Pancreas (tissue), 10 donors: ENCODE results near the gene KDM4B. TPM values are rescaled to one million over a fixed set of nuclear protein-coding genes. Genes with fewer than 3 reads are reported as not detected.
"Not testable (repeated sequence)": the region's sequence is repeated elsewhere in the genome, so short reads cannot be mapped to it uniquely, and the experiment has no call there.

Experiments
- ATAC-seq, 4 donors: fragments of 200-7000 bp; cut with Tn5 transposase; one replicate each; pipeline versions ENCODE4 v1.8.0 to v1.9.1; 2020; ENCODE audit warnings: mild to moderate bottlenecking in 4 of 4, moderate library complexity in 4 of 4
- DNase-seq, 6 donors: peaks; one replicate each; pipeline ENCODE4 v3.0.0-alpha.2; 2020
- FAIRE-seq: peaks from 2 replicates; lab custom pipeline; 2012; peaks lifted over from hg19 to GRCh38; lab: Jason Lieb, UNC
- H3K27ac ChIP-seq, 4 donors: fragments of 200-600 bp; sonication (generic); 1 replicate in 3 of 4; 2 replicates in 1 of 4; pipeline versions ENCODE4 v1.5.0 to v1.8.0; 2020
- H3K27me3 ChIP-seq, 4 donors: fragments of 200-600 bp; one replicate each; pipeline ENCODE4 v1.8.0; 2021
- H3K36me3 ChIP-seq, 3 donors: fragments of 200-600 bp; sonication (generic) in 1 of 3; one replicate each; pipeline versions ENCODE4 v1.5.0 to v1.8.0; 2020 to 2021
- H3K4me1 ChIP-seq, 3 donors: fragments of 200-600 bp; one replicate each; pipeline ENCODE4 v1.8.0; 2021
- H3K4me3 ChIP-seq, 4 donors: fragments of 200-600 bp; sonication (generic) in 2 of 4; one replicate each; pipeline versions ENCODE4 v1.5.0 to v1.8.0; 2020 to 2021
- H3K9me3 ChIP-seq, 4 donors: fragments of 200-600 bp; one replicate each; pipeline ENCODE4 v1.8.0; 2021
- WGBS, 2 donors: extraction: QIAGEN DNeasy Blood & Tissue Kit; methylation state at CpG; one replicate each; pipeline ENCODE4 v1.1.7; 2013; 5-methylcytosine and 5-hydroxymethylcytosine counted together
- intact Hi-C, 3 donors: fragments of 100-400 bp; cut with DNase I; formaldehyde crosslinking; loops; one replicate each; pipeline versions ENCODE4 v1.11.1 to v1.14.2; 2022
- polyA plus RNA-seq, 2 donors: library from polyadenylated mRNA; stranded (reverse); fragments of 200-250 nt; gene quantifications; one replicate each; pipeline ENCODE4 v1.2.3, GENCODE V29; 2013
- total RNA-seq, 6 donors: library from RNA; stranded (reverse); fragmentation: NEBNext Ultra II Directional in 4 of 6; extraction: Animal tissue kit (Norgen Biotek cat#: 25700) in 4 of 6; gene quantifications; one replicate each; pipeline versions ENCODE4 v1.2.1 to v1.2.4, GENCODE V29; 2021 to 2023
- TF ChIP-seq, protein P1 (sequence below), 4 donors: fragments of 200-600 bp; sonication (generic) in 3 of 4; IDR thresholded peaks; one replicate each; pipeline versions ENCODE4 v1.5.0 to v1.8.0; 2021; ENCODE audit warnings: antibody characterized with exemption in 4 of 4
- donor health status: healthy with polysubstance abuse.
- donor health status: DM: no; HTN: no; CAD: no; lungs with moderate emphysema.
- donor health status: DM: no; HTN: no; CAD: no.
- donor health status: control.
- donor health status: control.
- donor health status: Bipolar disorder and iron deficiency.
- donor health status: DM: yes; HTN: yes; CAD: no.
- donor health status: DM: no; HTN: no; CAD: no.
- donor health status: DM: no; HTN: no; CAD: no.
- donor health status: DM: yes; HTN: yes; CAD: no.

KDM4B gene
- total and polyA plus RNA-seq, 8 donors, result 13.8 to 24.0 (median 18.5) TPM

DNA sequence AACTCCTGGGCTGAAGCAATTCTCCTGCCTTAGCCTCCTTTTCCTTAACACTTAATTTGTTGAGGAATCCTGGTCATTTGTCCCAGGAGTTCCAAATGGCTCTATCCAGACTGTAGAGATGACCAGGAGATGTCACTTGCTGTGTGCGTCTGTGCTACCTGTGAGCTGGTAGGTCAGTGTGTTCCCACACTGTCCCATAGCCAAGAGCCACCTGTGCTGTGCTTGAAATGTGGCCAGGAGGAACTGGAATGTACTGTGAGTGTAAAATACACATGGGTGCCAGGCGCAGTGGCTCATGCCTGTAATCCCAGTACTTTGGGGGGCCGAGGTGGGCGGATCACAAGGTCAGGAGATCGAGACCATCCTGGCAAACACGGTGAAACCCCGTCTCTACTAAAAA, 29.4 kb upstream of the KDM4B start:
- no peaks in the 10 kb centered on the region for H3K4me1 ChIP-seq
- H3K4me3 ChIP-seq, result no peak overlapping the region
- ATAC-seq (no peak), FAIRE-seq (no peak), DNase-seq (no peak)
- no peaks in the 10 kb centered on the region for H3K36me3 ChIP-seq
- intact Hi-C loops, result no loop called here
- TF ChIP-seq, protein P1, sequence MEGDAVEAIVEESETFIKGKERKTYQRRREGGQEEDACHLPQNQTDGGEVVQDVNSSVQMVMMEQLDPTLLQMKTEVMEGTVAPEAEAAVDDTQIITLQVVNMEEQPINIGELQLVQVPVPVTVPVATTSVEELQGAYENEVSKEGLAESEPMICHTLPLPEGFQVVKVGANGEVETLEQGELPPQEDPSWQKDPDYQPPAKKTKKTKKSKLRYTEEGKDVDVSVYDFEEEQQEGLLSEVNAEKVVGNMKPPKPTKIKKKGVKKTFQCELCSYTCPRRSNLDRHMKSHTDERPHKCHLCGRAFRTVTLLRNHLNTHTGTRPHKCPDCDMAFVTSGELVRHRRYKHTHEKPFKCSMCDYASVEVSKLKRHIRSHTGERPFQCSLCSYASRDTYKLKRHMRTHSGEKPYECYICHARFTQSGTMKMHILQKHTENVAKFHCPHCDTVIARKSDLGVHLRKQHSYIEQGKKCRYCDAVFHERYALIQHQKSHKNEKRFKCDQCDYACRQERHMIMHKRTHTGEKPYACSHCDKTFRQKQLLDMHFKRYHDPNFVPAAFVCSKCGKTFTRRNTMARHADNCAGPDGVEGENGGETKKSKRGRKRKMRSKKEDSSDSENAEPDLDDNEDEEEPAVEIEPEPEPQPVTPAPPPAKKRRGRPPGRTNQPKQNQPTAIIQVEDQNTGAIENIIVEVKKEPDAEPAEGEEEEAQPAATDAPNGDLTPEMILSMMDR (IDR thresholded peaks at IDR 0.05), result no peak
- no peak overlapping the region for H3K27ac ChIP-seq
- no peaks in the 10 kb centered on the region for H3K27me3 ChIP-seq
- 85 to 86% methylated on average over 7 of the region's 7 CpGs for WGBS, 2 donors
- no peaks in the 10 kb centered on the region for H3K9me3 ChIP-seq

DNA sequence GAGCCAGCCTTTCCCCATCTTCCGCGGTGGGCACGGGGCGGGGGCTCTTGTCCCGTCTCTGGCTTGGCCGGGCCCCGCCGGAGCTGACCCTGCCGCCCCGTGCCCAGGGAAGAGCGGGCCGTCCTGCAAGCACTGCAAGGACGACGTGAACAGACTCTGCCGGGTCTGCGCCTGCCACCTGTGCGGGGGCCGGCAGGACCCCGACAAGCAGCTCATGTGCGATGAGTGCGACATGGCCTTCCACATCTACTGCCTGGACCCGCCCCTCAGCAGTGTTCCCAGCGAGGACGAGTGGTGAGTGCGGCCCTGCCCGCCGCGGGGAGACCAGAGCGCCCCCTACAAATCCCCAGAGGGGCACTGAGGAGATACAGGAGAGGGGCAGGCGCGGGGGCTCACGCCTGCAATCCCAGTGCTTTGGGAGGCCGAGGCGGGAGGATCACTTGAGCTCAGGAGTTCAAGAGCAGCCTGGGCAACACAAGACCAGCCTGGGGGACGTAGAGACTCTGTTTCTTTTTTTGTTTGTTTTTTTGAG, 27.2 kb upstream of the KDM4B start:
- intact Hi-C loops, FAIRE-seq: not testable (repeated sequence)

DNA sequence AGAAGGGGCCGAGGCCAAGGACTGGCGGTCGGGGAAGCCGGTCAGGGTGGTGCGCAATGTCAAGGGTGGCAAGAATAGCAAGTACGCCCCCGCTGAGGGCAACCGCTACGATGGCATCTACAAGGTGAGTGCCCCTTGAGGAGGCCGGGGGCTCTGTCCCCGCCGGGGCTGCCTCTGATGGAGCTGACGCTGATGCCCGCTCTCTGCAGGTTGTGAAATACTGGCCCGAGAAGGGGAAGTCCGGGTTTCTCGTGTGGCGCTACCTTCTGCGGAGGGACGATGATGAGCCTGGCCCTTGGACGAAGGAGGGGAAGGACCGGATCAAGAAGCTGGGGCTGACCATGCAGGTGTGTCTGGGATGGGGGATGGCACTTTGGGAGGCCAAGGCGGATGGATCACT, 18.3 kb upstream of the KDM4B start:
- ATAC-seq, H3K9me3 ChIP-seq, DNase-seq, intact Hi-C loops, H3K27me3 ChIP-seq, FAIRE-seq, H3K36me3 ChIP-seq, H3K4me1 ChIP-seq, H3K4me3 ChIP-seq, H3K27ac ChIP-seq: not testable (repeated sequence)
- 93 to 94% methylated on average over 21 to 23 of the region's 23 CpGs for WGBS, 2 donors

More for the DNA sequence above, 27.2 kb upstream of the KDM4B start:
- not testable (repeated sequence) for H3K9me3 ChIP-seq, DNase-seq, H3K27ac ChIP-seq, H3K4me3 ChIP-seq, ATAC-seq, H3K27me3 ChIP-seq, H3K36me3 ChIP-seq, H3K4me1 ChIP-seq
- 96% methylated on average over 35 of the region's 35 CpGs for WGBS, 2 donors

DNA sequence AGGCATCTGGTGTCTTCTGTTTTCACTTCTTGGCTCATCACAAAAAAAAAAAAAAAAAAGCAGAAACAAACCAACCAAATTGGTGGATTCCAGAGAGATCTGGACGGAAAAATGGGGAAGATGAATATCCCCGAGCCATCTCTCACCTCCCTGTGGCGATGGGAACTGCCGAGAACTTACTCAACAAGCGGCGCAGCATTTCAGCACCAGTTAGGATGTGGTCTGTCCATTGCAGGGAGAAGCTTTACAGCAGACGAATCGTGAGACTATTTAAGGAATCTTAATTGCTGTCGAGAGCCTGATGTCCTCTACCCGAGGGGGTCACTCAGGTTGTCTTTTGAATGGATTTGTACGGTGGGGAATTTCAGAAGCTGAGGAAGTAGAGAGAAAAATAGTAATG, 17.3 kb upstream of the KDM4B start:
- Histone ChIP-seq H3K27me3 (no peaks in the 10 kb centered on the region), H3K9me3 (no peaks in the 10 kb centered on the region), H3K27ac (no peak overlapping the region), H3K4me3 (no peak overlapping the region), H3K36me3 (no peaks in the 10 kb centered on the region), H3K4me1 (no peaks in the 10 kb centered on the region)
- DNase-seq (no peak), FAIRE-seq (no peak), ATAC-seq (no peak)
- WGBS, 2 donors, result 85 to 86% methylated on average over 11 of the region's 11 CpGs
- intact Hi-C loops, result no loop called here
- TF ChIP-seq, protein P1 (IDR thresholded peaks at IDR 0.05), result no peak

DNA sequence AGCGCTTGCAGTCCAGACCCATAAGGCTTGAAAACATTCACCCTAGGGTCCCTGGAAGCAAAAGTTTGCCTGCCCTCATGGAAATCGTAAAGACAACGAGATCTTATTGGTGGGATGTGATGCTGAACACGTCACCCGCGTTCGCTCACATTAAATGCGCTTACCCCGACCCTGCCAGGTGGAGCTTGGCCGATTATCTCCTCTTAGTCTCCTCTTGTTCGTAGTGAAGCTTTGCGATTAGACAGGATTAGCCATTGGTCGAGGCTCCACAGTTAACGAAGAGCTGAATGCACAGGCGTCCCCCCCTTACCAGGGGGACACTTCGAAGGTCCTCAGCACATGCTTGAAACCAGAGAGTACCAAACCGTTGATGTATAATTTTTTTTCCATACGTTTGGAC, 16.0 kb upstream of the KDM4B start:
- no peaks in the 10 kb centered on the region for H3K36me3 ChIP-seq
- no peak for FAIRE-seq
- TF ChIP-seq, protein P1 (IDR thresholded peaks at IDR 0.05), result no peak
- no peaks in the 10 kb centered on the region for H3K4me1 ChIP-seq
- intact Hi-C loops, result no loop called here
- no peaks in the 10 kb centered on the region for H3K9me3 ChIP-seq
- WGBS, 2 donors, result 92 to 96% methylated on average over 18 of the region's 18 CpGs
- no peak for DNase-seq
- H3K27ac ChIP-seq, result no peak overlapping the region
- no peak overlapping the region for H3K4me3 ChIP-seq
- no peaks in the 10 kb centered on the region for H3K27me3 ChIP-seq
- no peak for ATAC-seq

DNA sequence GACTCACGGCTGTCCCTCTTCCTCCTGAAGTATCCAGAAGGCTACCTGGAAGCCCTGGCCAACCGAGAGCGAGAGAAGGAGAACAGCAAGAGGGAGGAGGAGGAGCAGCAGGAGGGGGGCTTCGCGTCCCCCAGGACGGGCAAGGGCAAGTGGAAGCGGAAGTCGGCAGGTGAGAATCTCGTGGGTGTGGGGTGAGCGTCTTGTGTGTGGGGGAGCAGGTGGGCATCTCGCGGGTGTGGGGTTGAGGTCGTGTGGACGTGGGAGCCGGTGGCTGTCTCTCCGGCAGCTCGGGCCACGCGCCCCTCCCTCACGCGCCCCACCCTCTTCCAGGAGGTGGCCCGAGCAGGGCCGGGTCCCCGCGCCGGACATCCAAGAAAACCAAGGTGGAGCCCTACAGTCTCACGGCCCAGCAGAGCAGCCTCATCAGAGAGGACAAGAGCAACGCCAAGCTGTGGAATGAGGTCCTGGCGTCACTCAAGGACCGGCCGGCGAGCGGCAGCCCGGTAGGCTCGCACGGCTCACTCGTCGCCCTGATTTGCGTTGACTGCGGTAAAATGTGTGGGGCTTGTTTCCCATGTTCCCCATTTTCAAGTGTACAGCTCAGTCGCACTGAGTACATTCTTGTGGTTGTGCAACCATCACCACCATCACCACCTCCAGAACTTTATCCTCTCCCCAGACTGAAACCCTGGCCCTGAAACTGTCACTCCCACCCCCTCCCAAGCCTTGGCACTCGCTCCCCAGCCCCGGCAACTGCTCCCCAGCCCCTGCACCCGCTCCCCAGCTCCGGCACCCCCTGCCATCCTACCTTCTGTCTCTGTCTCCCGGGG, 14.4 kb upstream of the KDM4B start:
- H3K27me3 ChIP-seq, FAIRE-seq, H3K4me1 ChIP-seq, intact Hi-C loops, H3K9me3 ChIP-seq, H3K36me3 ChIP-seq, DNase-seq, H3K27ac ChIP-seq, H3K4me3 ChIP-seq, ATAC-seq: not testable (repeated sequence)
- 92 to 93% methylated on average over 30 to 46 of the region's 46 CpGs for WGBS, 2 donors
